ENCODE measurements around the gene FGL2.
A peak's percentile ranks its signal among the peaks of the same experiment; 100 is the strongest.
"Not testable (repeated sequence)": the region's sequence is repeated elsewhere in the genome, so short reads cannot be mapped to it uniquely, and the experiment has no call there.

Gene FGL2

GRCh38 chr7:77199013-77199966 lies at the start of gene FGL2:
Gene FGL2 (minus strand): TSS chr7:77199819. CDS start chr7:77199793, 26 bp downstream.
- DNase-seq = peak; percentile 46 to 56

- no peak for DNase-seq
These were observed 48.5 kb upstream of the FGL2 start for GRCh38 chr7:77248154-77248553.

DNA sequence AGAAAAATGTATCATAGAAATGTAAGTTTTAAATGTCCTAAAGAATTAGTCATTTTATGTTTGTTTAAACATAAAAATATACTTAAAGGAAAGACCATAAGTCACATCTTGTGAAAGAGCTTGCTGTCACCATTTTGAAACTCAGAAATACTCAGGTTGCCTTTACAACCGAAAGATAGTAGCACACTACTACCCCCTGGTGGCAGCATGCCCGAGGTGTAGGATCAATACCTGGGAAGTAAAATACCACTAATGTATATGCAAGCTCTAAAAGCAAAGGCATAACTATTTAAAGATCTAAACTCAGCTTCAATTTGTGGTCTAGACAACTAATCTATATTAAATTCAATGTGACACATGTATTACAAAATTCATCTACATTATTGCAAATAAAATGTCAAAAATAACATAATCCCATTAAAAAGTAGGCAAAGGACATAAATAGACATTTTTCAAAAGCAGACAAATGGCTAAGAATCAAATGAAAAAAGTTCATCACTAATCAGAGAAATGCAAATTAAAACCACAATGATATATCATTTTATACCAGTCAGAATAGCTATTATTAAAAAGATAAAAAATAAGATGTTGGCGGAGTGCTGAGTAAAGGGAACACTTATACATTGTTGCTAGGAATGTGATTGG lies 47.7 kb upstream of the FGL2 start:
- DNase-seq = peak; percentile 85 to 88

DNA sequence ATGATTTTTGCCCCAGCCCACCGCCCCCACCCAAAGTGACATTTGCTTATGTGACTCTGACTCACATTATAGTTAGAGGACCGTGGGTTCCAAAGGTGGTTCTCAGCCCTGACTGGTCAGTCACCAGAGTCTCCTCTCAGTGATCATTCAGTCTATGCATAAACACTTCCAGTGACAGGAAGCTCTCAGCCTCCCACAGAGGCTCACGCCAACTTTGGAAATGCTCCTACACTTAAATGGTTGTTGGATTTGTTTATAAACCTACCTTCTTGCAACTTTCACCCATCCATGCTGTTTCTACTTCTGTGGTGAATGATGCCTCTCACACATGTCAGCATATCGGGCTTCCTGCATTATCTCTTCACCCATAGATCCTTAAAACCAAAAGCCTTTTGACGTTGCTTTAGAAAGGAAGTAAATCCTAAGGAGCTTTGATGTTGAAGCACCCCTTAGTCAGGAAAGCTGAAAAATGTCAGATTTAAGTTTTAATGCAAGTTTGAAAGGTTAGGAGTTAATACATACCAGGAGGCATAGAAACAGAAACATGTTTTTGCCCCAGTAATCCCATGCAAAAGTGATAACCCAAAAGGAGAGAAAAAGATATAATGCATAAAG lies 46.5 kb upstream of the FGL2 start:
- no peak for DNase-seq

DNA sequence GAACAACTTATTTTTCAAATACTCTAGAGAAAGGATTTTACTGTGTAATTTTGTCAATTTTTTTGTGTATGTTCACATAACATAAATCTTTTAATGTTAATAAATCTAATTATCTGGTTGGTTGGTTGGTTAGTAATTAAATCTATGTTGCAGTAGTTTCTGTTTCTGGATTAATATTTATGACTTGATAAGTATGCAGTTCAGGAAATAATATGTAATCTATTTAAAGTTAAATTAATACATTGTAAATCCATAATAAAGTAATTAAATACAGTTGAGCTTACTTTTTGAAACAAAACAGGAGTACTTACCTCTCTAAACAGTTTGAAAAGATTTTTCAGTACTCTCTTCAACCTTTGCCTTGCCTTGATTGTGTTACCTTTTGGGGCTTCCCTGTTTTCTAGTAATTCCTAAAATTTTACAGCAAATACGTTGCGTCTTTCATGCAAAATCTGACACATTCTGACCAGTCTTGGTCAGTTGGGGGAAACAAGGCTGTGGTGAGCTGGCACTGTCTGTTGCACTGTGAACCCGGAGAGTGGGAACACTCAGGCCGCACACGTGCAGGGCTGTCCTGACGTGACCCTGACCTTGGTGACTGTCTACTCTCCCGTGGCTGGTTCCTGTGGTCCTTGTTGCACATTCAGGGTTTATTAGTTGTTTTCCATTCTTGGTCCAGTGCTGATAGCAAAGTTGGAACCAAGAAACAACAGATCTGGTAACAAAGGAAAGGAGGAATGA lies 45.6 kb upstream of the FGL2 start:
- DNase-seq = no peak

DNA sequence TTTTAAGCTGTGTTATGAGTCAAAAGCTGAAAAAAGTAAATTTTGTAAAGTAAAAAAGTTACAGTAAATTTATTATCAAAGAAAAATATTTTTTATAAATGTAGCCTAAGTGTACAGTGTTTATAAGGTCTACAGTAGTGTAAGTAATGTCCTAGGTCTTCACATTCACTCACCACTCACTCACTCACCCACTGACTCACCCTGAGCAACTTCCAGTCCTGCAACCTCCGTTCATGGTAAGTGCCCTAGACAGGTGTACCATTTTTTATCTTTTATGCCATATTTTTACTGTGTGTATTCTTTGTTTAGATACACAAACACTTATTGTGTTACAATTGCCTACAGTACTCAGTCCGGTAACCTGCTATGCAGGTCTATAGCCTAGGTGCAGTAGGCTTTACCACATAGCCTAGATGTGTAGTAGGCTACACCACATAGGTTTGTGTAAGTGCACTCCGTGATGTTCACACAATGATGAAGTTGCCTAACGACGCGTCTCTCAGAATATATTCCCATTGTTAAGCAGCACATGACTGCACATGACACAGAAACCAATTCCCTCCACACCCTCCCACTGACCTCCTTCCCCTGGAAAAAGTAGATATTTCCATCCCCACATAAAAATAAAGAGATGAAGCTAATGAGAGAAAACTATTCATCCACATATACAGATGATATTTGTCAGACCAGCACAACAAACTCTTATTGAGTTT lies 44.8 kb upstream of the FGL2 start:
- no peak for DNase-seq

GRCh38 chr7:77242554-77242953 lies 42.9 kb upstream of the FGL2 start:
- no peak for DNase-seq

- no peak for DNase-seq
These were observed 42.4 kb upstream of the FGL2 start for GRCh38 chr7:77242068-77242467.

DNA sequence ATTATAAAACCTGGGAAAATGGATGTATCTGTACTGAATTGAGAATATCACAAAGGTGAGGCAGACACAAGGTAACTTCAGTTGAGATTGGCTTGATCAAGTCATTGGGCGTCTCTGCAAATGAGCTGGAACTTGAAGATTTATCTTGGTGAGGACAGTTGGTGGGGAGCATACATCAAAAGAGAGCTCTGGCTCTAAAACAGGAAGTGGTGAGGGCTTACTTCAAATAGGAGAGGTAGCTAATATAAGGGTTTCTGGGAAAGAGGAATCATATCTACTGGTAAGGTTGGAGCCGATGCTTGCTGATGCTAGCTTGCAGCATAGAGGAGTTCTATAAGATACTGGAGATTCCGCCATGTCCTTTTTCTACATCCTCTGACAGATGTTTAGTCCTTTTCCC lies 39.9 kb upstream of the FGL2 start:
- peak in 1 of 2 donors; percentile 15 for DNase-seq

DNA sequence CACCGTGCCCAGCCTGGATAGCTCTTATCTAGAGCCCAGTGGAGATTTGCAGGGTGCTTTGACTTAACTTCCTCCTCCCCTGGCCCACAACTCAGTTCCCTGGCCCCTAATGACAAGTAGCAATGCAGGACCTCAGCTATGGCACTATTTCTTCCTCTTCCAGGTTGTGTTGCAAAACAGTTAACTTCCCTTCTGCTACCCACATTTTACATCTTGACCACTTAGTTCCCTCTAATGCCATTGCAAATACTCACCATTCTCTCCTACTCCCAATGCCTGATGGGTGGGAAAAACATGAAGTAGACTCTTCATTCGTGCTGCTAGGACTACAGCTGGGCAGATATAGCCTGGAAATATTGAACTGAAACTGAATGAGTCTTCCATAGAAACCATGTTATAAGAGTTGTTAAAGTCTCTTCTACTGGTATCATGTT lies 39.1 kb upstream of the FGL2 start:
- peak; percentile 22 to 42 for DNase-seq

- no peak for DNase-seq
These were observed 35.7 kb upstream of the FGL2 start for GRCh38 chr7:77235276-77235675.

GRCh38 chr7:77232467-77232866 lies 32.8 kb upstream of the FGL2 start:
- no peak for DNase-seq

GRCh38 chr7:77228795-77229194 lies 29.2 kb upstream of the FGL2 start:
- not testable (repeated sequence) for DNase-seq

GRCh38 chr7:77226357-77226839 lies 26.8 kb upstream of the FGL2 start:
- no peak for DNase-seq

- DNase-seq = no peak
These were observed 23.6 kb upstream of the FGL2 start for GRCh38 chr7:77223261-77223660.

GRCh38 chr7:77222819-77223218 lies 23.2 kb upstream of the FGL2 start:
- DNase-seq = no peak

DNA sequence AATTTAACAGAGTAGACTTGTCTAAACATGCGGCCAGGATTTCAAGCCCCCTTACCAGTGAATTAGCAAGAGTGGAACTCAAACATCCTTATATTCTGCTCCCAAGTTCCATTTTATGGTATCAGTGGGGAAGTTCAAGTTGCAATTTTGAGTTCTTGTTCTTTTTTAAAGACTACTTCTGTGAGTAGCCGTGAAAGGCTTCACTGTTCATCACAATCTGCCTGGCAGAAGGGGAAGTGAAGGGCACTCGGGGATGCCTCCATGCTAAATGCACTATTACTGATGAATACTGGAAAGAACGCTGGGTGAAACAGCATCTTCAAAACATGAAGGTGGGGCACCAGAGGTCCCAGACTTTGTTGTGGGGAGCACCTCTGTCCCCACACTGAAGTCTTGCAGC lies 22.4 kb upstream of the FGL2 start:
- DNase-seq = no peak

GRCh38 chr7:77219701-77220331 lies 20.2 kb upstream of the FGL2 start:
- not testable (repeated sequence) for DNase-seq

DNA sequence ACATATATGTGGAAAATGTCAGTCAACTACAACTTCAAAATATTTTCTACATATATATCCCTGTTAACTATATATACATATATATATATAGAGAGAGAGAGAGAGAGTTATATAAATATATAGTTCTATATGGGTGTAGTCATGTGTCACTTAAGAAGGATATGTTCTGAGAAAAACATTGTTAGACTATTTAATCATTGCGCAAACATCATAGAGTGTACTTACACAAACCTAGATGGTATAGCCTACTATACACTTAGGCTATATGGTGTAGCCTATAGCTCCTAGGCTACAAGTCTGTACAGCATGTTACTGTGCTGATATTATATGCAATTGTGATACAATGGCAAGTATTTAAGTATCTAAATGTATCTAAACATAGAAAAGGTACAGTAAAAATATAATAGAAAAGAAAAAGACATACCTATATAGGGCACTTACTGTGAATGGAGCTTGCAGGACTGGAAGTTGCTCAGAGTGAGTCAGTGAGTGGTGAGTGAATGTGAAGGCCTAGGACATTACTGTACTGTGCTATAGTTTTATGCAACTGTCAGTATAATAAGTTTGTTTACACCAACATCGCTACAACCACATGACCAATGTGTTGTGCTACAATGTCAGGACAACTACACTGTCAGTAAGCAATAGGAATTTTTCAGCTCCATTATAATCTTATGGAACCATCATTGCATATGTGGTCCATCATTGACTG lies 18.0 kb upstream of the FGL2 start:
- DNase-seq = no peak

GRCh38 chr7:77216181-77216845 lies 16.7 kb upstream of the FGL2 start:
- no peak for DNase-seq

Data from CD4-positive, alpha-beta T cell treated with Interferon alpha-2 for 1 hour (primary cell).